Measurements from ENCODE around the gene LPGAT1.

LPGAT1 gene

DNA sequence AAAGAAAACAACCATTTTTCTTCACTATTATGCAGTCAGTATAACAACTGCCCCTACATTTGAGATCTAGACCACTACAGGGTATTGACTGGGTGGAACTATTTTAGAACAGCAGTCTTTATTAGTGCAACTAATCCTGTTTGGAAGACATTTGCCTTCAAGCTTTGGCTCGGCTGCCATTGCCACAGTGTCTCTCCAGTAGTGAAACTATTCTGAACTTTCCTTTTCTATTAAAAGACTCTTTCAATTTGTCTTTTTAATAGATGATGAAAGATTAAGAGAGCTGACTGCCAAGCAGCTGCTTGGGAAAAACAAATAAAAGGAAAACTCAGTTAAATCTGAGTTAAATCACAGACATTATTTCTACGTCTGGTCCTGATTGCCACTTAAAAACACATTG, 49.3 kb downstream of the LPGAT1 start:
- FAIRE-seq (peak; percentile 29), DNase-seq (ENCODE audit: extremely low spot score, insufficient read length, low read depth) (no peak)

GRCh38 chr1:211775170-211775569, 55.4 kb downstream of the LPGAT1 start:
- FAIRE-seq = no peak

GRCh38 chr1:211764701-211765100, 65.9 kb downstream of the LPGAT1 start:
- FAIRE-seq (no peak), DNase-seq (ENCODE audit: extremely low spot score, insufficient read length, low read depth) (no peak)

More at GRCh38 chr1:211775170-211775569, 55.4 kb downstream of the LPGAT1 start:
- no peak for DNase-seq (ENCODE audit: extremely low spot score, insufficient read length, low read depth)

- DNase-seq (ENCODE audit: extremely low spot score, insufficient read length, low read depth) (no peak), FAIRE-seq (no peak)
Observed at GRCh38 chr1:211762206-211762605, 68.4 kb downstream of the LPGAT1 start.

GRCh38 chr1:211761400-211761799, 69.2 kb downstream of the LPGAT1 start:
- FAIRE-seq (no peak), DNase-seq (ENCODE audit: extremely low spot score, insufficient read length, low read depth) (no peak)

GRCh38 chr1:211756471-211757020, 74.0 kb downstream of the LPGAT1 start:
- FAIRE-seq (no peak), DNase-seq (ENCODE audit: extremely low spot score, insufficient read length, low read depth) (no peak)

DNA sequence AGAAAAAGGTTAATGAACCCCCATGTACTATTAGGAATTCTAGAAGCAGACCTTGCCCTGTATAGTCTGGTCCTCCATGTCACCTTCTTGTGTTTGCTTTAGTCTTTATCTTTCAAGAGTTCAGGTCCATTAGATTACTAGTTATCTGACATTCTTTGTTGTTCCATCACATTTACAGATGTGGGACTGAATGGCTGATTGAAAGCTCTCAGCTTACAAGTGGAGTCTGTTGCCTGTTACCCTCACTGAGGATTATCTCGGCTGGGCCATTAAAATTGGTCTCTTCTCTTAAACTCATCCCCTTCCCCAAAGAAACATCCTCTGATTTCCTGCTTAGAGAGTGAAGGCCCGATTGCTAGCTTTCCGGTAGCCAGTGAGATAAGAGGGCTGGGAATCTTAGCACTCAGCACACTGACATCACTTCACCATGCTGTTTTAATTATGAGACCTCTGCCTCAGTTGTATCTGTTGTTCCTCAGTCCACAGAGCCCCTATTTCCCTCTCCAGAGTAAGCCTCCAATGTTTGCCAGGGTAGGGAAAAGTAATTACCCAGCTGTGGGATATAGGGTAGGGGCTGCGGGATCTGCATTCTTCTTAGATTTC, 76.8 kb downstream of the LPGAT1 start:
- FAIRE-seq = peak; percentile 36
- no peak for DNase-seq (ENCODE audit: extremely low spot score, insufficient read length, low read depth)

DNA sequence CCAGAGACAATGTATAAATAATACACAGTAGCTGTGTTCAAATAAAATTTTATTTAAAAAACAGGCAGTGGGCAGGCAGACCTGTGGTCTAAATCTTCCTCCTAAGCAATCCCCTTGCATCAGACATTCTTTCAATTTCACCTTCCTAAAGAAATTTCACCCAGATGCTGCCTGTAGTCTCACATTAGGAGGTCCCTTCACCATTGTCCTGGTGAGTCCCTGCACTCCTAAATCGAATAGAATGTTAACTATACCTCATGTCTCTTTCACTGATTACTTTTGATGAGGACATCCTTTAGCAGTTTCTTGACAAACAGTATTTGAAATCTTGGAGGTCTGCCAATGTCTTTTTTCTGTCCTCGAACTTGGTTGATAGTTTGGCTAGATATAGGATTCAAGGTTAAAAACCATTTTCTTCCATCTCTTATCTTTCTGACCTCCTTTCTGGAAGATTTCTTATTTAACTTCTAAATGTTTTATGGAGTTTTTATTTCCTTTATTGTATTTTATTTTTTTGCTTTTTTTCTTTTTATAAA, 77.5 kb downstream of the LPGAT1 start:
- no peak for FAIRE-seq
- no peak for DNase-seq (ENCODE audit: extremely low spot score, insufficient read length, low read depth)

DNA sequence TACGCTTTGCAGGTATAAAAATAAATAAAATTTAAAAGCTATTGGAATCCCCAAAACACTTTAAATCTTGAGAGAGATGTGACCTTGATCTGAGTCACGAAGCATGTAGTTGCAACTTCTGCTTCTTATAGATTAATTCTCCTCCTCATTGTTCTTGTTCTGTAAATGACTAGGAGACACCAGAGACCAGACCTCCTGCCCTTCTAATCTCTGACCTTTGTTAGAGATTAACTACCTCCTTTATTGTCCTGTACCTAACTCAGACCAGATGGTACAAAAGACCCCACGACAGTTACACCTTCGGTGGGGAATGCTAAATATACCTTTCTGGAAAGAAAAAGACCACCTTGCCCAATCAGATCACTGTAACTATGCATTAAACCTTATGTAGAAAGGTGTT, 78.2 kb downstream of the LPGAT1 start:
- DNase-seq (ENCODE audit: extremely low spot score, insufficient read length, low read depth) (no peak), FAIRE-seq (no peak)

- FAIRE-seq (peak; percentile 55), DNase-seq (ENCODE audit: extremely low spot score, insufficient read length, low read depth) (no peak)
Observed at GRCh38 chr1:211751438-211751837, 79.1 kb downstream of the LPGAT1 start.

DNA sequence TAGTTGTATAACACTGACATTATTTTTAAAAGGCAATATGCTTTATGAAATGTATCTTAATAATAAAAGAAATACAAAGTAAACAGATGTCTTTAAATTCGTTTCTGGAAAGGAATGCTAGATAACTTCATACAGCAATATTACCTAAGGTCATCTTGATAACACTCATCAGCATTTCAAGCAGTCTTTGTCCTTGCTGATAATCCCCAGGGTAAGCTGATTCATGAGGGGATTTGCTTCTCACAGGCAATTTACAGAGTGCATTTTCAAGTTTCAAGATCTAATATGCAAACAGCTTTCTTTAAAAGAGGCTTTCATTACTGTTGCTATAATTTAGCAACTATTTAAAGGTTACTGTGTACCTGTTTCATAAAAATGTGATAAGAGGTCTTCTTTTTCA, 80.0 kb downstream of the LPGAT1 start:
- FAIRE-seq (no peak), DNase-seq (ENCODE audit: extremely low spot score, insufficient read length, low read depth) (no peak)

- DNase-seq (ENCODE audit: extremely low spot score, insufficient read length, low read depth) = no peak
- FAIRE-seq = no peak
Observed at GRCh38 chr1:211749251-211749650, 81.3 kb downstream of the LPGAT1 start.

- DNase-seq (ENCODE audit: extremely low spot score, insufficient read length, low read depth) (no peak), FAIRE-seq (no peak)
Observed at GRCh38 chr1:211748810-211749209, 81.8 kb downstream of the LPGAT1 start.

GRCh38 chr1:211742889-211743529, 87.6 kb downstream of the LPGAT1 start:
- no peak for FAIRE-seq
- no peak for DNase-seq (ENCODE audit: extremely low spot score, insufficient read length, low read depth)

- DNase-seq (ENCODE audit: extremely low spot score, insufficient read length, low read depth) (no peak), FAIRE-seq (no peak)
Observed at GRCh38 chr1:211742272-211742671, 88.3 kb downstream of the LPGAT1 start.

- DNase-seq (ENCODE audit: extremely low spot score, insufficient read length, low read depth) (no peak), FAIRE-seq (no peak)
Observed at GRCh38 chr1:211741788-211742187, 88.8 kb downstream of the LPGAT1 start.

DNA sequence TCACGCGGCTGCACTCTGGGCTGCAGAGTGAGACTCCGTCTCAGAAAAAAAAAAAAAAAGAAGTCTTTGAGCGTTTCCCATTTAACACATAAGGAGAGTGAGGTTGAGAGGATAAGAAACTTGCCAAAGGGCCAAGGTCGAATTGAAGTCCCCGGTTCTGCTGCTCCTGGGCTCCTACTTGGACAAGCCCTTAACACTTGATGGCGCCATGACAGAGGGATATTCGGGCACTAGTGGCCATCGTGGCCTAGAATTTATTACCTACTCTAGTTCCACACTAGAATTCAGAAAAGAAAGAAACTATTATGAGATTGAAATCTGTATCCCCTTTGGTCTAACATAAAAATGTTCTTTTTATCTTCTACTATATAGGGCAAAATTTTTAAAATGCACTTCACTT, 89.4 kb downstream of the LPGAT1 start:
- DNase-seq (ENCODE audit: extremely low spot score, insufficient read length, low read depth) (no peak), FAIRE-seq (no peak)

DNA sequence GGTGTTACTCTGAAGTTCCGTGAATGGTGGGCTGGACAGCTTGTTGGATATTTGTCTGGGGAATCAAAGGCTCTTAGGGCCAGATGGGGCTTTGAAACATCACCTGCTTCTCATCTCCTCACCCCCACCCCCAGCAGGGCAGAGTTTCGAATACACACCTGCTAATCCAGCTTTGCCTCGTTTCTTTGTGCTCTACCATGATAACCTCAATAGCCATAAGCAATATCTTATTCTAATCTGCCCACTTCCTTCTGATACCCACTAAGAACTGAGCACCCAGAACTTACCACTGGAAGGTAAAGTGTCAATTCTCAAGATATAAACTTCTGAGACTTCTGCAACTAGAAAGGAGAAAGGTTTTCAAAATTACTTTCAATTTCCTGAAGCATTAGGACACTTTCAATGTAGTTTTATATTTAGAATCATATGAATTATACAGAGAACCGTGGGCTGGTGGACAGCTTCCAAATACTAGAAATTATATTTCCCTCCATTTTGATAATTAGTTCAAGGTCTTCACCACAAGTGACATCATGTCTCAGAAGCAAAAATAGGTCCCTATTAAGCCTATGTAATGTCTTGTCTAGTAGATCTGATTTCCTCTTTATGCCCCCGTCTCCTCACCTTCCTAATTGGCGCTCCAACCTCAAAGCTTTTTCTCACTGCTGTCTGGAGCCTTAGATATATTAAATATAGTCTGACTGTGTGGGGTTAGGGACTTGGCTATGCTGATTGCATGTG, 90.7 kb downstream of the LPGAT1 start:
- FAIRE-seq (peak; percentile 51), DNase-seq (ENCODE audit: extremely low spot score, insufficient read length, low read depth) (peak; percentile 22)

DNA sequence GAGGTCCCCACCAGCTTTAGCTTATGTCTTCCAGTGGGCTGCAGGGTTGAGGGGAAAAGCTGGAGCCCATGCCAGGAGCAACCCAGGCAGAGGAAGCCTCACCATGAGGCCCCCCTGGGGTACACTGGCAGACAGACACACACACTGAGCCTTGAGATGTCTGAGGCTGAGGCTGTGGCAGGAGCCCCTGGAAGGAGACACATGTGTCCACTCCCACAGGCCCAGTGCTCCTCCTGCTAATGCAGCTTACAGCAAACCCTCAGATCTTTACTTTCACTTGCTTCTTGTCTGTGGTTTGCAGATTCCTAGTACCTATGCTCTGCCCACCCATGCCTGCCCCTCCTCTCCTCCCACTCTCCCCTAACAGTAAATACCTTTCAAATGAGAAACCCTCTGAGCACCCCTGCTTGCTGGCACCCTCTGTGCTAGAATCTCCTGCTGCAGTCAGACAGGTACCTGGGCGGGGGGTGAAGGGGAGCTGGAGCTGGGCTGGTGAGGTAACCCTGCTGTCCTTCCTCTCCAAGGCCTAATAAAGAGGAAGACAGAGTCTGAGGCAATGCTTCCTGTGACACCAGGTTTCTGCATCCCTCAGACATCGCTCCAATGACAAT, 91.8 kb downstream of the LPGAT1 start:
- FAIRE-seq = no peak
- no peak for DNase-seq (ENCODE audit: extremely low spot score, insufficient read length, low read depth)

DNA sequence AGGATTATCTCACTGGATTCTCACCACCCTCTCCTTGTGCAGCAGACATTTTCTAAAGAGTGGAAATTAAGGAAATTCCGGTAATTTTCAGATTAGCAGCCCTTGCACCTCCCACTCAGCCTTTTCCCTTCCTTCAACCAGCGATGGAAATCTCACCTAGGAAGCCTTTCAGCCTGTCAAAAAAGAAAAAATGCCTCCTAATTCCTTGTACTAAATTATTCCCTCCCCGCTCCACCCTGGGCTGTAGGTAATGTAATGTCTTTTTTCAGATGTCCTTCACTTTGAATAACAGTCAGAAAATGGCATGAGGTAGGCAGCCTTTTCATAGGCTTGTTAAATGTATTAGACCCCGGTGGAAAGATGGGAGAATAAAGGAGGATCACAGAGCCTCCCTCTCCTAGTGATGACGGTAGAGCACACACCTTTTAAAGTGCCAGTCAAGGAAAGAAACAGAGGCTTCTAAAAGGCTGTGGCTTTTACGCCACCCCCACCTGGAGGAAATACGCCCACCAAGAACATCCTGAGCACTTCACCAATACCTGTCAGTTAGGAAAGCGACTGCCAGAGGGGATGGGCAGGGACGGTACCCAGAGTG, 92.4 kb downstream of the LPGAT1 start:
- FAIRE-seq (no peak), DNase-seq (ENCODE audit: extremely low spot score, insufficient read length, low read depth) (no peak)

Measured in GM18507 (cell line).